T-helper 9 cell (primary cell): ENCODE results near the gene NT5E.
"Not testable (repeated sequence)": the region's sequence is repeated elsewhere in the genome, so short reads cannot be mapped to it uniquely, and the experiment has no call there.

Experiments
- DNase-seq: peaks from one replicate; pipeline ENCODE4 v3.0.0-alpha.2; 2020

Gene NT5E

GRCh38 chr6:85494547-85495536 lies 45.0 kb downstream of the NT5E start:
- DNase-seq, result no peak

GRCh38 chr6:85496009-85496579 lies 46.2 kb downstream of the NT5E start:
- DNase-seq, result no peak

GRCh38 chr6:85496856-85497255 lies 47.0 kb downstream of the NT5E start:
- DNase-seq, result no peak

- no peak for DNase-seq
Observed at GRCh38 chr6:85498596-85499258, 48.8 kb downstream of the NT5E start.

- DNase-seq, result no peak
Observed at GRCh38 chr6:85506441-85507093, 56.7 kb downstream of the NT5E start.

- no peak for DNase-seq
Observed at GRCh38 chr6:85516168-85516567, 66.3 kb downstream of the NT5E start.

GRCh38 chr6:85524281-85524680 lies 74.4 kb downstream of the NT5E start:
- not testable (repeated sequence) for DNase-seq

- DNase-seq, result no peak
Observed at GRCh38 chr6:85537055-85537494, 87.2 kb downstream of the NT5E start.

GRCh38 chr6:85544776-85545175 lies 94.9 kb downstream of the NT5E start:
- no peak for DNase-seq
